Skin of body (tissue), 3 donors: ENCODE measurements around the gene TMPO. TPM values are rescaled to one million over a fixed set of nuclear protein-coding genes. Genes with fewer than 3 reads are reported as not detected.
A peak's percentile ranks its signal among the peaks of the same experiment; 100 is the strongest.
"Not testable (repeated sequence)": the region's sequence is repeated elsewhere in the genome, so short reads cannot be mapped to it uniquely, and the experiment has no call there.

Experiments
- DNase-seq: peaks from one replicate; lab custom pipeline; 2025; lab: John Stamatoyannopoulos, UW
- small RNA-seq: library from RNA; depleted of rRNA; stranded (forward); fragments of <200 nt; gene quantifications from one replicate; pipeline ENCODE3, GENCODE V24; 2014; ENCODE audit warnings: low replicate concordance
- total RNA-seq: library from RNA; depleted of rRNA; stranded (reverse); fragments of >200 nt; gene quantifications from one replicate; pipeline ENCODE4 v1.2.3, GENCODE V29; 2014

TMPO gene
- total RNA-seq, 1 donor from 2014 or later: 107 TPM

DNA sequence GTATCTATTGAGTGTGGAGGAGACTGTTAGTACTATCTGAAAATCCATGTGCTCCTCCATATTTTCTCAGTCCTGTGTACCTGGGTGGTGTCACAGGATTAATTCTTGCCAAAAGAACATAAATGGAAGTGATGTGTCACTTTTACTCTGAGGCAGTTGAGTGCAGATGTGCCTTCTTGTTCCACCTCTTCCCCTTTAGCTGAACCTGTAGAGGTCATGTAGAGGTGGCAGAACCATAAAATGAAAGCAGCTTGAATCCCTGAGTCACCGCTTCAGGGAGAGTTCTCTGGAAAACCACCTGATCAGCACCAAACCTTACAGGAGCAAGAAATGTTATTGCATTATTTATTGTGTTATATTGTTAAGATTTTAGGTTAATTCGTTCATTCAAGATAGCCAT lies 63.4 kb downstream of the TMPO start:
- DNase-seq: no peak

DNA sequence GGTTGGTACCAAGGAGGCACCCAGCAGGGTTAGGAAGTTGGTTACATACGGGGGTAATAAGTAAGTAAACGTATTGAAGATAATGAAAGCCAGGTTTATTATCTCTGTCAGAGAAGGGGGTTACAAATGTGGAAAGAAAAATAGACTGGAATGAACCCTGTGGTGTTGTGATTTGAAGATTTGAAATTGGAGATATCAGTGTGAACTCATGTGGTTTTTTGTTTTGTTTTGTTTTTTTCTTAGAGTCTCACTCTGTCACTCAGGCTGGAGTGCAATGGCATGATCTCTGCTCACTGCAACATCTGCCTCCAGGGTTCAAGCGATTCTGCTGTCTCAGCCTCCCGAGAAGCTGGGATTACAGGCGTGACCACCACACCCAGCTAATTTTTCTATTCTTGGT lies 64.0 kb downstream of the TMPO start:
- DNase-seq: no peak

DNA sequence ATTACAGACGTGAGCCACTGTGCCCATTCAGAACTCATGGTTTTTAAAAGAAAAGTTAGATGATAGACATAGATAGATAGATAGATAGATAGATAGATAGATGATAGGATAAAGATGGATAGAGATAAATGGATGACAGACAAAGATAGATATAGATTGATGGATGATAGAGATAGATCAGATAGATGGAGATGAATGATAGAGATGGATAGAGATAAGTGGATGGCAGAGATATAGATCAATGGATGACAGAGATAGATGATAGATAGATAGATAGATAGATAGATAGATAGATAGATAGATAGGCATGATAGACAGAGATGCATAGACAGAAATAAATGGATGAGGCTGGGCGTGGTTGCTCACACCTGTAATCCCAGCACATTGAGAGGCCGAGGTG lies 64.4 kb downstream of the TMPO start:
- no peak for DNase-seq

DNA sequence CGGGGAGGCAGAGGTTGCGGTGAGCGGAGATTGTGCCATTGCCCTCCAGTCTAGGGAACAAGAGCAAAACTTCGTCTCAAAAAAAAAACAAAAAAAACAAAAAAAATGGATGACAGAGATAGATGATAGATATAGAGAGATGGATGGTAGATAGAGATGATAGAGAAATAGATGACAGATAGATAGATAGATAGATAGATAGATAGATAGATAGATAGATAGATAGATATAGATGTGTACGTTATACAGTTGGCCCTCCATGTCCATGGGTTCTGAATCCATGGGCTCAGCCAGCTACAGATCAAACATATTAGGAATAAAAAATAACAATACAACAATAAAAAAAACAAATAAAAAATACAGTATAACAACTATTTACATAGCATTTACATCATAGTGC lies 65.3 kb downstream of the TMPO start:
- no peak for DNase-seq

DNA sequence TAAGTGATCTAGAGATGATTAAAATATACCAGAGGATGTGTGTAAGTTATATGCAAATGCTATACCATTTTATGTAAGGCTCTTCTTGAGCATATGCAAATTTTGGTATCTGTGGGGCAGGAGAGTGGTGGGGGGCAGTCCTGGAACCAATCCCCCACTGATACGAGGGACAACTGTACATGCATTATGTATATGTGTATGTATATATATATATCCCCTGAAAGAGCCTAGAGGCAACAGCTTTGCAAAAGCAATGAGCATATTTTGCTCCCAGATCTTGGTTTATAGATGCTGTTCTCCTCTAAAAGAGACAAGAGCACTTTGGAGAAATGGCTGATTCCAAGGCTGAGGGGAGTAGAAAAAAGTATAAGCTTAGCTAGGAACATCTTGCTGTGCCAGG lies 65.7 kb downstream of the TMPO start:
- no peak for DNase-seq

DNA sequence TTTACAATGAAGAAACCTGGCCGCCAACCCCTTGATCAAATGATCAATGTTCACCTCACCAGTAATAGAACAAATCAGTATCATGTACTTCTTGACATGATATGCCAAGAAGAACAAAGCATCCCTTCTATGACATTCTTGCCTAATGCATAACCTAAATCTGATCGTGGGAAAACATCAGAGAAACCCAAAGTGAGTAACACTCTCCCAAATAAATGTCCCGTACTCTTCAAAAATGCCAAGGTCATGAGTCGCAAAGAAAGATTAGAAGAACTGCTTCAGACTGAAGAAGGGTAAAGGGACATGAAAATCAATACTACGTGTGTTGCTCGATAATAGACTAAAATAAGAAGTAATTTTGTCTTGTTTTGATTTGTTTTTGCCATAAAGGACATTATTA lies 66.7 kb downstream of the TMPO start:
- no peak for DNase-seq

DNA sequence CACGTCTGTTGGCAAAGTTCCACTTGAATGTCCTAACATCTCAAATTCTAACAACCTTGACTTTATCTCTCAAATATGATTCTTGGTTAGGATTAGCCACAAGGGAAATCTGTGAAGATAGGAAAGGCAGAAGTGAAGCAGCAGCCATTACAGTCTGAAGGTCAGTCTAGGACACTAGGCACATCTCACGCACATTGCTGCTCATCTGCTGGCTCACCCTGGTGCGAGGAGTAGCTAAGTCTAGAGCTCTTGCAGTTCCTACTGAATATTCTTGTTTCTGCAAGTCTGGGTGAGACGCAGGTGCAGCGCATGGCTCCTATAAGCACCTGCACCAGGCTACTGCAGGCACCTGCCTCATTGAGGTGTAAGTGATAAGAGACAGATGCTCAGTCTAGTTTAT lies 71.7 kb downstream of the TMPO start:
- no peak for DNase-seq

DNA sequence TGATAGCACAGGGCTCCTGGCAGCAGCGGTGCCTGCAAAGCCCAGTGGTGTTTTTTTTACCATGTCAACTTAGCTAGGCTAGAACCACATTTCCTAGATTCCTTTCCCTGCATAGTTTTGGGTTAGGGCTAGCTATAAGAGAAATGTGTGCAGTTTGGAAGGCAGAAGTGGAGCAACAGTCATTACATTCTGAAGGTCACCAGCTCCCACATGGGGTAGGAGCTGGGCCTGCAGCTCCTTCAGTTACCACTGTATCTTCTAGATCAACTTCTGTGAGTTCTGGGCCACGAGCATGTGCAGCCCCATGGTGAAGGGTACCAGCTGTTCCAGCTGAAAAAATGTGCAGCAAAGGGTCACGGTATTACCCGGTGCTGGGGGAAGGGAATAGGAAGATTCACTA lies 75.8 kb downstream of the TMPO start:
- no peak for DNase-seq

DNA sequence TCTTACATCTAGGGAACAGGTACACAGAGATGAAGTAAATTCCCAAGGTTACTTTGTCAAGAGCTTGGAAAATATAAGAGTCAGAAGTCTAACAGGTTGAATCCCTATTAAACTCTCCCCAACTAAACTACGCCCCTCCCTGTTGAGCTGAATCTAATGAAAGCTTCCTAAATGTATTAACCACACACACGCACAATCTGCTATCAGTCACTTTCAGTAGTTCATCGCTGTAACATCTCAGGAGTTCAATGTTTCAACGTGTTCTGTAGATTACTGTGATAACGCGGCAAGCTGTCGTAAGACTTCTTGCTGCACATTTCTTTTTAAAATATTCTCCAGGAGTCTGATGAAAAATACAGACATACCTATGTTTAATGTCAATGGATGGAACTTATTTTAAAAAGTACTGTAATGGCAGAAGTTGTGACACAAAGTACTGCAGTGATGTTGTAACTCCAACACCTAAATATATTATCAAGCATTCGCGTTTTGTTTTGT lies 77.5 kb downstream of the TMPO start:
- no peak for DNase-seq

DNA sequence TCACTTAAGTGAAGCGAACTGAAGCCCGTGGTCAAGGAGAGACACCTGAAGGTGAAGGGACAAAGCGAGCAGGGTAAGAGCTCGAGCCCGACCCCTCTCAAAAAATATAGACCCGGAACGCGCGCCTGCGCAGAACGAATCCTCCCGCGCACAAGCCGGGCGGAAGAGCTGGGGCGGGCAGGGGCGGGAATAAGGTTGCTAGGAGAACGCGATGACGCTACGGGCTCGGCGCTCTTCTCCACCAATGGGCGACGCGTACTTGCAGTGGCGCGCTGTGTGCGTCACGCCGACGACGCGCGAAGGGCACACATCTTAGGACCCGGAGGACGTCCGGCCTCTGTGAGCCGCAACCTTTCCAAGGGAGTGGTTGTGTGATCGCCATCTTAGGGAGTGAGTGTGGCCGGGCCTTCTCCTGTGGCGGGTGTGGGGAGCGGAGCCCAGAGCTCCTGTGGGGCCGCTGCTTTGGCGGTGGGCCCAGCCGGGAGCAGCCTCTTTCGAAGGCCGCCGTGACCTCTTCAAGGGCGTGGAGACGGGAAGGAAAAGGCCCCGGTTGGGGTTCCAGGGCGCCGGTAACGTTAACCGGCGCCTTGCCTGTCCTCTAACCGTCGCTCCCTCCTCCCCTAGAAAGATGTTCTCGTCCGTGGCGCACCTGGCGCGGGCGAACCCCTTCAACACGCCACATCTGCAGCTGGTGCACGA lies 78.1 kb downstream of the TMPO start, which contains the start of gene SLC25A3:
TSS of gene SLC25A3 (plus strand) at position 336 of the 699 bp plus-strand sequence. CDS start at position 629, 293 bp downstream.
- peak; percentile 99 for DNase-seq

DNA sequence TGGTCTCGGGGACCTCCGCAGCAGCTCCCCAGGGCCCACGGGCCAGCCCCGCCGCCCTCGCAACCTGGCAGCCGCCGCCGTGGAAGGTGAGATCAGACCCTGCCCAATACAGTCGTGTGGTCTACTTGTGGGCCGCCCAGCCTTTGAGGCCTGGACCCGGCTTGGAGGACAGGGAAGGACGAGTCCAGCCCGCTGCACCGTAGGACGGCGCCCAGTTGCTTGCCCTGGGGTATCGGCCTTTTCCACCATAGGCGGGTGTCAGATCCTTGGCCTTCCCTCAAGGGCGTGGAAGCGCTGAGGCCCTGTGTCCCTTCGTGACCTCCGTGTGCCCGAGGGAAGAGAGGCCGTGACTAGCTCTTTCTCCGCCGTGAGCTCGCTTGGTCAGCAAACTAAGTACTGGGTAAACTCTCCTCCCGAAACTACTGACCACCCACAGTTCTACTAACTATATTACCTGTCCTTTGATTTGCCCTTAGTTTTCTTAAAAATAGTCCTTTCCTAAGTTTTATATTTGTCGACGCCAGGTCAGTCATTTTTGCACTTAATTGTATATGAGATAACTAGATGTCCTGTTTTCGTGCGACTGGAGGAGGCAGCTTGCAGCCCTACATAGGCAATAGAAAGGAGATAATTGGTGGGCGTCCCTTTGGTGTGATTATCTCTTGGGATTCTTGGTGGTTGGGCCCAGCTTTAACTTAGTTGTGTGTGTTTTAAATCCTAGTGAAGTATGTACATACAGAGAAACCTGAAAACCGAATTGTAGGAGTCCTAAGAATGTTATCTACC lies 78.9 kb downstream of the TMPO start:
- DNase-seq: peak; percentile 20

DNA sequence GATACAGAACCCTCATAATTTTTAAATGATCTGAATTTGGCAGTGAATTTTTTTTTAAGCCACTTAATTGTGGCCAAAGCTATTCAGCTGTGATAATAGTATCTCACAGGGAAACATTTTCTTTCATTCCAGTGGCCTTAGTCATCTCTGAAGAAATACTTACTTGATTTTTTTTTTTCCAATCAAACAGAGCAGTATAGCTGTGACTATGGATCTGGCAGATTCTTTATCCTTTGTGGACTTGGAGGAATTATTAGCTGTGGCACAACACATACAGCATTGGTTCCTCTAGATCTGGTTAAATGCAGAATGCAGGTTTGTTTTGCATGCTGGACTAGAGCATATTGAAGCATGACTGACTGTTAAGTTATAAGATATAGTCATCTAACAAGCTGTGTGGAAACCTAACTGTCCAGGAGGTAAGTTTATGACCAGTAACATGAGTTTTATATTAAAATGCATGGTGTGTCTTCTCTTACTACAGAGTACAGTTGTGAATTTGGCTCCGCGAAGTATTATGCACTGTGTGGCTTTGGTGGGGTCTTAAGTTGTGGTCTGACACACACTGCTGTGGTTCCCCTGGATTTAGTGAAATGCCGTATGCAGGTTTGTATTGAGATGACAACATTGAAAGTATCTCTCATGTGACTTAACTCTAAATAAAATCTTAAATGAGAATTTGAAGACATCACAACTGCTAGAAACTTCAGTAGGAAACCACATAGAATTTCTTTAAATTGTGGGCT lies 80.0 kb downstream of the TMPO start:
- DNase-seq: no peak

DNA sequence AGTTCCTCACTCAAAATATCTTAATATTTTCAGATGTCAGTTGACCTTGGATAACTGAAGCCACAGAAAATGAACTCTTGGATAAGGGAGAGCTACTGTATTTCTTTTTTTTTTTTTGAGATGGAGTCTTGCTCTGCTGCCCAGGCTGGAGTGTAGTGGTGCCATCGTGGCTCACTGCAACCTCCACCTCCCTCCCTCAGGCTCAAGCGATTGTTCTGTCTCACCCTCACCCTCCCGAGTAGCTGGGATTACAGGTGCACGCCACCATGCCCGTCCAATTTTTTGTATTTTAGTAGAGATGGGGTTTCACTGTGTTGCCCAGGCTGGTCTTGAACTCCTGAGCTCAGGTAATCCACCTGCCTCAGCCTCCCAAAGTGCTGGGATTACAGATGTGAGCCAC lies 81.9 kb downstream of the TMPO start:
- DNase-seq: not testable (repeated sequence)

Small RNAs within 50 kb of the gene (small RNA-seq; reads per million reads assigned to genes)
- gene SNORA53: 3.8 reads per million, percentile 89 among the genes with 10 or more reads in this experiment

Other genes starting within 250 kb of the TMPO start
- 306 TPM for gene SLC25A3, start 78.1 kb downstream of the TMPO start, total RNA-seq
- gene IKBIP, start 129.2 kb downstream of the TMPO start, total RNA-seq: 20.7 TPM
- gene APAF1, start 129.7 kb downstream of the TMPO start, total RNA-seq: 32.0 TPM